Measurements from ENCODE around the gene CCDC73.

The CCDC73 gene

GRCh38 chr11:32594272-32594671, 200.2 kb downstream of the CCDC73 start:
- Histone ChIP-seq H3K4me3 (ENCODE audit: low read depth, low read length) (no peak overlapping the region), H3K27me3 (replicated peaks) (no peaks in the 10 kb centered on the region), H3K36me3 (replicated peaks) (peaks cover 63% of the 10 kb centered on the region), H3K27ac (no peak overlapping the region)
- TF ChIP-seq CTCF (IDR thresholded peaks at IDR 0.05; ENCODE audit: low read depth, low read length, missing control alignments): no peak
- in situ Hi-C loops (cut with HindIII; ENCODE audit: low pct_ligation_motif_present, low sequenced_read_pairs): no loop called here
- DNase-seq: no peak

GRCh38 chr11:32586576-32587190, 207.8 kb downstream of the CCDC73 start:
- Histone ChIP-seq H3K4me3 (ENCODE audit: low read depth, low read length) (no peak overlapping the region), H3K36me3 (replicated peaks) (peaks cover 30% of the 10 kb centered on the region), H3K27ac (no peak overlapping the region), H3K27me3 (replicated peaks) (no peaks in the 10 kb centered on the region)
- DNase-seq: peak; percentile 29
- peak; percentile 61 for TF ChIP-seq CTCF (IDR thresholded peaks at IDR 0.05; ENCODE audit: low read depth, low read length, missing control alignments)
- in situ Hi-C loops (cut with HindIII; ENCODE audit: low pct_ligation_motif_present, low sequenced_read_pairs): no loop called here

- H3K4me3 ChIP-seq (ENCODE audit: low read depth, low read length): peak overlapping the region; percentile 96
- H3K27me3 ChIP-seq (replicated peaks): no peaks in the 10 kb centered on the region
- peaks cover 15% of the 10 kb centered on the region for H3K36me3 ChIP-seq (replicated peaks)
- in situ Hi-C loops (cut with HindIII; ENCODE audit: low pct_ligation_motif_present, low sequenced_read_pairs): no loop called here
- TF ChIP-seq CTCF (IDR thresholded peaks at IDR 0.05; ENCODE audit: low read depth, low read length, missing control alignments): no peak
- DNase-seq: no peak
- H3K27ac ChIP-seq: peak overlapping the region; percentile 38
Observed at GRCh38 chr11:32584921-32585320, 209.5 kb downstream of the CCDC73 start.

- peaks cover 3% of the 10 kb centered on the region for H3K36me3 ChIP-seq (replicated peaks)
- in situ Hi-C loops (cut with HindIII; ENCODE audit: low pct_ligation_motif_present, low sequenced_read_pairs): no loop called here
- peak within 1 kb of the TSS; percentile 96 for H3K4me3 ChIP-seq (ENCODE audit: low read depth, low read length)
- H3K27me3 ChIP-seq (replicated peaks): no peaks in the 10 kb centered on the region
- peak; percentile 94 for DNase-seq
- peak within 1 kb of the TSS; percentile 79 for H3K27ac ChIP-seq
- TF ChIP-seq CTCF (IDR thresholded peaks at IDR 0.05; ENCODE audit: low read depth, low read length, missing control alignments): no peak
Observed at GRCh38 chr11:32583459-32584271, 210.8 kb downstream of the CCDC73 start, which contains the start of gene EIF3M. Gene EIF3M, plus strand, starts transcription at chr11:32583831. Its CDS starts 57 bp downstream, at chr11:32583888.

GRCh38 chr11:32581556-32581955, 212.9 kb downstream of the CCDC73 start:
- DNase-seq: no peak
- no peak for TF ChIP-seq CTCF (IDR thresholded peaks at IDR 0.05; ENCODE audit: low read depth, low read length, missing control alignments)
- H3K4me3 ChIP-seq (ENCODE audit: low read depth, low read length): no peak overlapping the region
- no peaks in the 10 kb centered on the region for H3K36me3 ChIP-seq (replicated peaks)
- no peaks in the 10 kb centered on the region for H3K27me3 ChIP-seq (replicated peaks)
- in situ Hi-C loops (cut with HindIII; ENCODE audit: low pct_ligation_motif_present, low sequenced_read_pairs): no loop called here
- no peak overlapping the region for H3K27ac ChIP-seq
